ENCODE data around the gene GP1BA.

Gene GP1BA

DNA sequence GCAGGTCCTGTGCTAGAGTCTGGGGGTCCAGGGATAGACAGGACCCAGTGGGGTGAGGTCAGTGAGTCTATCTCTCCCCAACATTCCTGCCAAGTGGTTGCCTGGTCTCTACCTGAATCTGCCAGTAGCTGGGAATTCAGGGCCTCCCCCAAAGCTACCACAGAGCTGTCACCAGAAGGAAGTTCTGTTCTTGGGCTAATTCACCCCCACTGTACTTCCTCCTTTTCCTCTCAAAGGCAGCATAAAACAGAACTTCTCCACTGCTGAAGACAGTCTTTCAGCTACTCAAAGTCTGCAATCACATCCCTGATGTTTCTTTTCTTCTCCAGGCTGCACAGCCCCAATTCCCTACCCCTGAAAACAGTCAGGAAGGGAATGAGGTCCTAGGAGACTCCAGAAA is 46.6 kb downstream of the GP1BA start:
- DNase-seq: no peak

DNA sequence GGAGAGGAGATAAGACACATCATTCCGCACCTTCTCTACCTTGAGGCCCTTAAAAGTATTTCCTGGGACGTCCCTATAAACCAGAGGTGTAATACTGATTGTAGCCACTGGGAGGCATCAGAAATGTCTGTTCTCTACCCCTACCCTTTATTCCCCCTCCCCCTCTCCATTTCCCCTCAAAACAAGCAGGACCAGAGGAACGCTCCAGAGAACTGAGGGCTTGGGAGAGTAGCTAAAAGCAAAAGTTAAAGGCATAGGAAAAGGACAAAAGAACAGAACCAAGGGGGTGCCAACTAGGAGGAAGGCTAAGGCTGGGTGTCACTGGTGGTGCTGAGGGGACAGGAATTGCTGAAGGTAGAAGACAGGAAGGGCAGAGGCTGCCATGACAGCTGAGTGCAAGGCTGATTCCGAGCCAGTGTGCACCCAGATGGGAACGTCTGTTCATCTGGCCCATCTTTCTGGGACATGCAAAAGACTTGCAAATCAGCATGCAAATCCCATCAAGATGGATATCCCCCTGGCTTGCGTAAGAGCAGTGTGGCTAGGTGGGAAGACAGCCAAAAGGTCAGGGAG is 48.7 kb downstream of the GP1BA start:
- no peak for DNase-seq

DNA sequence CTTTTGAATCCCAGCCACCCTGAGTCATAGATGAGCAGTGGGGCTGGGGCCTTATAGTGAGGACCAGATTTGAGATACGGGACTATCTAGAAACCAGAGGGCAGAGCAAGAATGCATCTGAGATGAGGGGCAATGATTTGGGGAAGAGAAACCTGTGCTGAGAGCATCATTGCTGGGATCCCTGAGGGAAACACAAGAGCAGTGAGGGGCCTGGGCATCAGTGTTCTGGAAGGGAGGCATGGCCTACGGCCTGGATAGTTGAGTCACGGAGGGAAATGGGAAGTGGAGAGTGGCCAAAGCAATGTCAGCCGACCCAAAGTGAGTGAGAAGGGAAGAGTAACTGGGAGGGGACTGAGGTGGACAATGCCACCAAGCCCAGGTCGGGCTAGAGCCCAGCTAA is 50.2 kb downstream of the GP1BA start:
- no peak for DNase-seq
